ENCODE data around the gene RHNO1.

The RHNO1 gene

GRCh38 chr12:2925322-2925995 is 48.4 kb downstream of the RHNO1 start:
- peaks cover 2 to 8% (median 5%) of the 10 kb centered on the region in 4 experiments for H3K36me3 ChIP-seq (ENCODE audit: control insufficient read depth in 4 of 4, insufficient read depth in 4 of 4, low read length in 3 of 4)
- no peaks in the 10 kb centered on the region for H3K27me3 ChIP-seq (replicated peaks in 2 of 5; ENCODE audit: control insufficient read depth in 4 of 5, insufficient read depth in 5 of 5, low read length in 4 of 5)
- H3K27ac ChIP-seq (ENCODE audit: insufficient read depth in 1 of 2, low read depth in 1 of 2, low read length in 2 of 2, poor library complexity in 1 of 2, severe bottlenecking in 2 of 2): no peak overlapping the region
- DNase-seq: no peak
- ChIA-PET POLR2A (no interaction called here), CTCF (no interaction called here)
- H3K4me1 ChIP-seq (ENCODE audit: control extremely low read depth in 1 of 4, control insufficient read depth in 4 of 4, insufficient read depth in 4 of 4, low read length in 3 of 4): no peaks in the 10 kb centered on the region
- WGBS (ENCODE audit: insufficient coverage): 93% methylated on average over 3 of the region's 6 CpGs
- H3K4me3 ChIP-seq (ENCODE audit: control insufficient read depth in 1 of 7, extremely low read depth in 1 of 7, insufficient read depth in 4 of 7, low read depth in 2 of 7, low read length in 6 of 7): no peak overlapping the region
- H3K9me3 ChIP-seq (ENCODE audit: control extremely low read depth in 1 of 5, control insufficient read depth in 4 of 5, insufficient read depth in 2 of 5, low read depth in 1 of 5, low read length in 4 of 5): no peaks in the 10 kb centered on the region

- Histone ChIP-seq H3K36me3 (ENCODE audit: control insufficient read depth in 4 of 4, insufficient read depth in 4 of 4, low read length in 3 of 4) (peaks cover 0 to 12% (median 6%) of the 10 kb centered on the region in 4 experiments), H3K27me3 (replicated peaks in 2 of 5; ENCODE audit: control insufficient read depth in 4 of 5, insufficient read depth in 5 of 5, low read length in 4 of 5) (no peaks in the 10 kb centered on the region), H3K9me3 (ENCODE audit: control extremely low read depth in 1 of 5, control insufficient read depth in 4 of 5, insufficient read depth in 2 of 5, low read depth in 1 of 5, low read length in 4 of 5) (no peaks in the 10 kb centered on the region), H3K4me1 (ENCODE audit: control extremely low read depth in 1 of 4, control insufficient read depth in 4 of 4, insufficient read depth in 4 of 4, low read length in 3 of 4) (no peaks in the 10 kb centered on the region), H3K4me3 (ENCODE audit: control insufficient read depth in 1 of 7, extremely low read depth in 1 of 7, insufficient read depth in 4 of 7, low read depth in 2 of 7, low read length in 6 of 7) (no peak overlapping the region), H3K27ac (ENCODE audit: insufficient read depth in 1 of 2, low read depth in 1 of 2, low read length in 2 of 2, poor library complexity in 1 of 2, severe bottlenecking in 2 of 2) (no peak overlapping the region)
- POLR2A ChIA-PET: no interaction called here
- DNase-seq: no peak
- 100% methylated on average over 3 of the region's 8 CpGs for WGBS (ENCODE audit: insufficient coverage)
- CTCF ChIA-PET: interaction anchor here (1.3 kb wide), 1 partner anchor 10 kb away, joined by 3 read pairs; no protein-coding TSS in a partner anchor
Observed at GRCh38 chr12:2930865-2931264, 53.8 kb downstream of the RHNO1 start.

GRCh38 chr12:2933586-2933985 is 56.6 kb downstream of the RHNO1 start:
- CTCF ChIA-PET: interaction anchor here (0.7 kb wide), 1 partner anchor 104 kb away, joined by 3 read pairs; no protein-coding TSS in a partner anchor

GRCh38 chr12:2934371-2934770 is 57.3 kb downstream of the RHNO1 start:
- Histone ChIP-seq H3K27ac (ENCODE audit: insufficient read depth in 1 of 2, low read depth in 1 of 2, low read length in 2 of 2, poor library complexity in 1 of 2, severe bottlenecking in 2 of 2) (no peak overlapping the region), H3K36me3 (ENCODE audit: control insufficient read depth in 4 of 4, insufficient read depth in 4 of 4, low read length in 3 of 4) (peaks cover 0 to 19% (median 7%) of the 10 kb centered on the region in 4 experiments), H3K4me3 (ENCODE audit: control insufficient read depth in 1 of 7, extremely low read depth in 1 of 7, insufficient read depth in 4 of 7, low read depth in 2 of 7, low read length in 6 of 7) (no peak overlapping the region), H3K9me3 (ENCODE audit: control extremely low read depth in 1 of 5, control insufficient read depth in 4 of 5, insufficient read depth in 2 of 5, low read depth in 1 of 5, low read length in 4 of 5) (no peaks in the 10 kb centered on the region), H3K27me3 (replicated peaks in 2 of 5; ENCODE audit: control insufficient read depth in 4 of 5, insufficient read depth in 5 of 5, low read length in 4 of 5) (no peaks in the 10 kb centered on the region), H3K4me1 (ENCODE audit: control extremely low read depth in 1 of 4, control insufficient read depth in 4 of 4, insufficient read depth in 4 of 4, low read length in 3 of 4) (no peaks in the 10 kb centered on the region)
- DNase-seq: no peak
- whole genome bisulfite sequencing (ENCODE audit: insufficient coverage): 100% methylated on average over 5 of the region's 6 CpGs
- POLR2A ChIA-PET: no interaction called here
- CTCF ChIA-PET: no interaction called here

More at GRCh38 chr12:2933586-2933985, 56.6 kb downstream of the RHNO1 start:
- Histone ChIP-seq H3K4me1 (ENCODE audit: control extremely low read depth in 1 of 4, control insufficient read depth in 4 of 4, insufficient read depth in 4 of 4, low read length in 3 of 4) (no peaks in the 10 kb centered on the region), H3K27me3 (replicated peaks in 2 of 5; ENCODE audit: control insufficient read depth in 4 of 5, insufficient read depth in 5 of 5, low read length in 4 of 5) (no peaks in the 10 kb centered on the region), H3K27ac (ENCODE audit: insufficient read depth in 1 of 2, low read depth in 1 of 2, low read length in 2 of 2, poor library complexity in 1 of 2, severe bottlenecking in 2 of 2) (no peak overlapping the region), H3K9me3 (ENCODE audit: control extremely low read depth in 1 of 5, control insufficient read depth in 4 of 5, insufficient read depth in 2 of 5, low read depth in 1 of 5, low read length in 4 of 5) (no peaks in the 10 kb centered on the region), H3K4me3 (ENCODE audit: control insufficient read depth in 1 of 7, extremely low read depth in 1 of 7, insufficient read depth in 4 of 7, low read depth in 2 of 7, low read length in 6 of 7) (no peak overlapping the region), H3K36me3 (ENCODE audit: control insufficient read depth in 4 of 4, insufficient read depth in 4 of 4, low read length in 3 of 4) (peaks cover 0 to 15% (median 7%) of the 10 kb centered on the region in 4 experiments)
- WGBS (ENCODE audit: insufficient coverage): 100% methylated on average over 5 of the region's 6 CpGs
- DNase-seq: no peak
- POLR2A ChIA-PET: no interaction called here

- H3K27me3 ChIP-seq (replicated peaks in 2 of 5; ENCODE audit: control insufficient read depth in 4 of 5, insufficient read depth in 5 of 5, low read length in 4 of 5): no peaks in the 10 kb centered on the region
- peaks cover under 1 to 21% (median 4%) of the 10 kb centered on the region in 4 experiments for H3K36me3 ChIP-seq (ENCODE audit: control insufficient read depth in 4 of 4, insufficient read depth in 4 of 4, low read length in 3 of 4)
- WGBS (ENCODE audit: insufficient coverage): 95% methylated on average over 3 of the region's 11 CpGs
- H3K4me1 ChIP-seq (ENCODE audit: control extremely low read depth in 1 of 4, control insufficient read depth in 4 of 4, insufficient read depth in 4 of 4, low read length in 3 of 4): no peaks in the 10 kb centered on the region
- H3K27ac ChIP-seq (ENCODE audit: insufficient read depth in 1 of 2, low read depth in 1 of 2, low read length in 2 of 2, poor library complexity in 1 of 2, severe bottlenecking in 2 of 2): no peak overlapping the region
- no peaks in the 10 kb centered on the region for H3K9me3 ChIP-seq (ENCODE audit: control extremely low read depth in 1 of 5, control insufficient read depth in 4 of 5, insufficient read depth in 2 of 5, low read depth in 1 of 5, low read length in 4 of 5)
- no peak for DNase-seq
- no peak overlapping the region for H3K4me3 ChIP-seq (ENCODE audit: control insufficient read depth in 1 of 7, extremely low read depth in 1 of 7, insufficient read depth in 4 of 7, low read depth in 2 of 7, low read length in 6 of 7)
- ChIA-PET CTCF (no interaction called here), POLR2A (no interaction called here)
Observed at GRCh38 chr12:2936301-2936700, 59.3 kb downstream of the RHNO1 start.

GRCh38 chr12:2937500-2937899 is 60.5 kb downstream of the RHNO1 start:
- Histone ChIP-seq H3K27me3 (replicated peaks in 2 of 5; ENCODE audit: control insufficient read depth in 4 of 5, insufficient read depth in 5 of 5, low read length in 4 of 5) (no peaks in the 10 kb centered on the region), H3K4me3 (ENCODE audit: control insufficient read depth in 1 of 7, extremely low read depth in 1 of 7, insufficient read depth in 4 of 7, low read depth in 2 of 7, low read length in 6 of 7) (no peak overlapping the region), H3K27ac (ENCODE audit: insufficient read depth in 1 of 2, low read depth in 1 of 2, low read length in 2 of 2, poor library complexity in 1 of 2, severe bottlenecking in 2 of 2) (no peak overlapping the region), H3K9me3 (ENCODE audit: control extremely low read depth in 1 of 5, control insufficient read depth in 4 of 5, insufficient read depth in 2 of 5, low read depth in 1 of 5, low read length in 4 of 5) (no peaks in the 10 kb centered on the region), H3K4me1 (ENCODE audit: control extremely low read depth in 1 of 4, control insufficient read depth in 4 of 4, insufficient read depth in 4 of 4, low read length in 3 of 4) (no peaks in the 10 kb centered on the region), H3K36me3 (ENCODE audit: control insufficient read depth in 4 of 4, insufficient read depth in 4 of 4, low read length in 3 of 4) (peaks cover 0 to 21% (median 2%) of the 10 kb centered on the region in 4 experiments)
- ChIA-PET CTCF (no interaction called here), POLR2A (no interaction called here)
- no peak for DNase-seq
- no CpG with 5 or more reads among the region's 3 CpGs for WGBS (ENCODE audit: insufficient coverage)
